ENCODE measurements around the gene FMO4.
"Not testable (repeated sequence)": the region's sequence is repeated elsewhere in the genome, so short reads cannot be mapped to it uniquely, and the experiment has no call there.

The FMO4 gene

GRCh38 chr1:171389171-171389570, 75.2 kb downstream of the FMO4 start:
- no peak for DNase-seq (ENCODE audit: low read depth)

- DNase-seq (ENCODE audit: low read depth) = not testable (repeated sequence)
Measured at GRCh38 chr1:171390740-171391139, 76.8 kb downstream of the FMO4 start.
